Esophagus squamous epithelium (tissue), 5 donors: Measurements from ENCODE around the gene GTF2A1L. TPM values are rescaled to one million over a fixed set of nuclear protein-coding genes. Genes with fewer than 3 reads are reported as not detected.
"Not testable (repeated sequence)": the region's sequence is repeated elsewhere in the genome, so short reads cannot be mapped to it uniquely, and the experiment has no call there.

ENCODE experiments used
- DNase-seq: peaks from one replicate; lab custom pipeline; 2025; lab: John Stamatoyannopoulos, UW
- H3K27ac ChIP-seq, 4 donors: fragments of 200-600 bp; sonication (generic); one replicate each; pipeline ENCODE4 v1.5.1; 2016 to 2019; ENCODE audit warnings: mild to moderate bottlenecking in 1 of 4
- H3K27me3 ChIP-seq, 4 donors: fragments of 200-600 bp; sonication (generic); 1 replicate in 3 of 4; 2 replicates in 1 of 4; pipeline versions ENCODE4 v1.5.1 to v1.6.0; 2017 to 2021; ENCODE audit warnings: antibody characterized with exemption in 1 of 4
- H3K36me3 ChIP-seq, 3 donors: fragments of 200-600 bp; sonication (generic); one replicate each; pipeline ENCODE4 v1.5.1; 2016 to 2019
- H3K4me1 ChIP-seq, 3 donors: fragments of 200-600 bp; sonication (generic); one replicate each; pipeline ENCODE4 v1.5.1; 2017 to 2019
- H3K4me3 ChIP-seq, 4 donors: fragments of 200-600 bp; sonication (generic); 1 replicate in 3 of 4; 2 replicates in 1 of 4; pipeline ENCODE4 v1.5.1; 2016 to 2019; ENCODE audit warnings: mild to moderate bottlenecking in 2 of 4, moderate library complexity in 1 of 4
- H3K9me3 ChIP-seq, 3 donors: fragments of 200-600 bp; sonication (generic); one replicate each; pipeline ENCODE4 v1.5.1; 2016 to 2019
- POLR2A ChIP-seq, 4 donors: fragments of 450-650 bp; IDR thresholded peaks; one replicate each; pipeline ENCODE4 v1.6.1; 2017; ENCODE audit warnings: antibody characterized with exemption in 4 of 4, mild to moderate bottlenecking in 4 of 4, moderate library complexity in 3 of 4
- WGBS, 2 donors: methylation state at CpG; one replicate each; pipeline ENCODE4 v1.1.5; 2018; 5-methylcytosine and 5-hydroxymethylcytosine counted together
- intact Hi-C: fragments of 100-400 bp; cut with DNase I; formaldehyde crosslinking; loops from one replicate; pipeline ENCODE4 v1.15.0; 2022
- total RNA-seq, 4 donors: library from RNA; depleted of rRNA; stranded (reverse); fragments of >200 nt; gene quantifications; one replicate each; pipeline ENCODE4 v1.1.0, GENCODE V29; 2016
- TF ChIP-seq, protein P1 (sequence below), 6 experiments: fragments of 450-650 bp in 4 of 6; fragments of 200-600 bp in 2 of 6; sonication (generic) in 2 of 6; IDR thresholded peaks; one replicate each; pipeline ENCODE4 v1.5.1; 2016 to 2019; ENCODE audit warnings: antibody characterized with exemption in 6 of 6, mild to moderate bottlenecking in 4 of 6, moderate library complexity in 4 of 6
- donor health status: DM: yes; HTN: yes; CAD: no.

Gene GTF2A1L
- total RNA-seq, 4 donors from 2014 or later = 0.22 to 4.0 (median 3.6) TPM; not detected in 1

DNA sequence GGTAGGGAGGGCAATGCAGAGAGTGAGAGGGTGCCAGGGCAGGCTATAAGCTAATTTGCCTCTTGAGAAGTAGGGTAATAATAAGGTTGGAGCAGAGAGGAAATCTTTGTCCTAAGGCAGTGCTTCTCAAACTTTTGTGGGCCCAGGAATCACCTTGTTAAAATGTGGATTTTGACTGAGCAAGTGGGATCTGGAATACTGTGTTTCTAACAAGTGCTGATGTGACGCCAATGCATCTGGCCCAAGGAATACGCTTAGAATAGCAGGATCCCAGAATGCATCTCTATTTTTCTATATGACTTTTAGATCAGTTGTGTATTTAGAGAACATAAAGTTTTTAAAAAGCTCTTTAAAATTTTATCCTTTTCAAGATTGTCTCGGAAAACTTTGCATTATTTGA is 29.7 kb upstream of the GTF2A1L start:
- no peaks in the 10 kb centered on the region for H3K27me3 ChIP-seq
- peaks cover 0 to 11% (median 0%) of the 10 kb centered on the region in 3 donors for H3K4me1 ChIP-seq
- TF ChIP-seq, protein P1, sequence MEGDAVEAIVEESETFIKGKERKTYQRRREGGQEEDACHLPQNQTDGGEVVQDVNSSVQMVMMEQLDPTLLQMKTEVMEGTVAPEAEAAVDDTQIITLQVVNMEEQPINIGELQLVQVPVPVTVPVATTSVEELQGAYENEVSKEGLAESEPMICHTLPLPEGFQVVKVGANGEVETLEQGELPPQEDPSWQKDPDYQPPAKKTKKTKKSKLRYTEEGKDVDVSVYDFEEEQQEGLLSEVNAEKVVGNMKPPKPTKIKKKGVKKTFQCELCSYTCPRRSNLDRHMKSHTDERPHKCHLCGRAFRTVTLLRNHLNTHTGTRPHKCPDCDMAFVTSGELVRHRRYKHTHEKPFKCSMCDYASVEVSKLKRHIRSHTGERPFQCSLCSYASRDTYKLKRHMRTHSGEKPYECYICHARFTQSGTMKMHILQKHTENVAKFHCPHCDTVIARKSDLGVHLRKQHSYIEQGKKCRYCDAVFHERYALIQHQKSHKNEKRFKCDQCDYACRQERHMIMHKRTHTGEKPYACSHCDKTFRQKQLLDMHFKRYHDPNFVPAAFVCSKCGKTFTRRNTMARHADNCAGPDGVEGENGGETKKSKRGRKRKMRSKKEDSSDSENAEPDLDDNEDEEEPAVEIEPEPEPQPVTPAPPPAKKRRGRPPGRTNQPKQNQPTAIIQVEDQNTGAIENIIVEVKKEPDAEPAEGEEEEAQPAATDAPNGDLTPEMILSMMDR (IDR thresholded peaks at IDR 0.05) = no peak
- no peak for TF ChIP-seq POLR2A (IDR thresholded peaks at IDR 0.05)
- no peaks in the 10 kb centered on the region for H3K36me3 ChIP-seq
- H3K4me3 ChIP-seq = no peak overlapping the region
- H3K27ac ChIP-seq = no peak overlapping the region
- intact Hi-C loops = no loop called here
- DNase-seq = no peak
- WGBS, 2 donors = 92 to 98% methylated on average over 3 of the region's 3 CpGs
- H3K9me3 ChIP-seq = no peaks in the 10 kb centered on the region

DNA sequence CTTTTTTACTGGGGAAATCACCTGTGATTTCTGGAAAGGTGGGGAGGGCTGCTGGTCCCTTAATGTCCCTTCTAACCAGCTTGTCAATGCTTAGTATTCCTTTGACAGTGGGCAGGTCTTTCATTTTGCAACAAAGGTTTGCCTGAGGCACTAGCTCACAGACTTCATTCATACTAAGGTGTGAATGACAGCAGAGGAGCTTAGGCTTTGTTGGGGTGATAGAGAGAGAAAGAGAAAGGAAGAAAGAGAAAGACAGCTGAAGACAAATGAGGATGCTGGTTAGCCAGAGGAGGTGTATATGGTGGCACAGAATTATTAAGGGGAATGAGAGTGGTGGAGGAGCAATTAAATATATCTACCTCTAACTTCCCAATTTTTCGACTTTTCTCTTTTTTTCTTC is 28.9 kb upstream of the GTF2A1L start:
- peaks cover 0 to 2% (median 0%) of the 10 kb centered on the region in 3 donors for H3K36me3 ChIP-seq
- peaks cover 0 to 11% (median 0%) of the 10 kb centered on the region in 3 donors for H3K4me1 ChIP-seq
- no peaks in the 10 kb centered on the region for H3K27me3 ChIP-seq
- H3K9me3 ChIP-seq = no peaks in the 10 kb centered on the region
- H3K27ac ChIP-seq = no peak overlapping the region
- intact Hi-C loops = no loop called here
- 41 to 64% methylated on average over 1 of the region's 1 CpG for WGBS, 2 donors
- DNase-seq = no peak
- no peak overlapping the region for H3K4me3 ChIP-seq
- no peak for TF ChIP-seq POLR2A (IDR thresholded peaks at IDR 0.05)
- TF ChIP-seq, protein P1 (IDR thresholded peaks at IDR 0.05) = no peak

DNA sequence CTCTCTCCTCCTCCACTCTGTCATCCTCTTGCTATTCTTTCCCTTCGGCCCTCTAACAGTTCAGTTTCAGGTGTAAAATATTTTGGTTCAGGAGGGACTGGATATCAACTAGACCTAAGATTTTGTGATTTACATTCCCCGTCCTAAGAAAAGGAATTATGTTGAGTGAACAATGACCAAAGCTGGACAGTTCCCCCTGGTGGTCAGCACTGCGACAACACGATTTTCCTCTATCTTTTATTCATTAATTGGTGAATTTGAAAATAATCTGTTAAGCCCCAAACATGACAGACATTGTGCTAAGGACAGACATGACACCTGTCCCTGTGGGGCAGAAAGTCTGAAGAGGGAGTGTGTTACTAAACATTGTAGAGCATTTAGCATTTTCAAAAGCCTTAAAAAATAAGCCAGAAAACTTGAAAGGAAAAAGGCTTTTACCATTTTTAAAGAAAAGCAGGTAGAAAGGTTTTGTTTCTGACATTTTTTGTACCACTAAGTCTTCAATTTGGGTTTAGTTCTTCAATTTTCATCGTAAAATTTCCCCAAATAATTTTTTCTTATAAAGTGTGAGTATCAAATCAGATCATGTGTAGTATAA is 28.4 kb upstream of the GTF2A1L start:
- WGBS, 2 donors = 20 to 37% methylated on average over 5 of the region's 5 CpGs
- intact Hi-C loops = no loop called here
- no peak for DNase-seq
- Histone ChIP-seq H3K27ac (no peak overlapping the region), H3K27me3 (no peaks in the 10 kb centered on the region), H3K9me3 (no peaks in the 10 kb centered on the region), H3K4me3 (no peak overlapping the region), H3K4me1 (peaks cover 0 to 11% (median 0%) of the 10 kb centered on the region in 3 donors), H3K36me3 (peaks cover 0 to 7% (median 0%) of the 10 kb centered on the region in 3 donors)
- TF ChIP-seq, protein P1 (IDR thresholded peaks at IDR 0.05) = peak in 4 of 6 experiments; percentile 50 to 60 (median 58)
- TF ChIP-seq POLR2A (IDR thresholded peaks at IDR 0.05) = no peak

- H3K27ac ChIP-seq = no peak overlapping the region
- DNase-seq = no peak
- intact Hi-C loops = no loop called here
- no peak overlapping the region for H3K4me3 ChIP-seq
- peaks cover 0 to 11% (median 0%) of the 10 kb centered on the region in 3 donors for H3K4me1 ChIP-seq
- 61 to 73% methylated on average over 1 of the region's 1 CpG for WGBS, 2 donors
- no peak for TF ChIP-seq POLR2A (IDR thresholded peaks at IDR 0.05)
- TF ChIP-seq, protein P1 (IDR thresholded peaks at IDR 0.05) = no peak
- H3K27me3 ChIP-seq = no peaks in the 10 kb centered on the region
- peaks cover 0 to 9% (median 0%) of the 10 kb centered on the region in 3 donors for H3K36me3 ChIP-seq
- no peaks in the 10 kb centered on the region for H3K9me3 ChIP-seq
Observed at GRCh38 chr2:48590017-48590416, 27.6 kb upstream of the GTF2A1L start.

DNA sequence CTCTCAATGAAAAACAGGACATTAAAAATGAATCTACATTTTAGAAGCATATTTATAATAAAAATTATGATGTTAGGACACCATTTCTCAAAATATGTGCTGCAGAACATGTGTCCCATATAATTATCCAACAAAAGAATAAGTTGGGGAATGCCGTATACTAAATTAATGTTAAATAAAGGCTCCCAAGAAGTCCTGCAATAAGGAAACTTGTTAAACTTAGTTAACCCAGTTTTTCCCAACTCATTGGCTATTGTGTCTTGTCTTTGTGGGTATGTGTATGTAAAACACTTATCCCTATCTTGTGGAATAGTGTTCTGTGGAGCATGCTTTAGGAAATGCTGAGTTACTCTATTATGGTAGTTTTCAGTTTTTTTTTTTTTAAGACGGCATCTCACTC is 25.6 kb upstream of the GTF2A1L start:
- peaks cover 0 to 16% (median 0%) of the 10 kb centered on the region in 3 donors for H3K36me3 ChIP-seq
- TF ChIP-seq, protein P1 (IDR thresholded peaks at IDR 0.05) = no peak
- no peak for TF ChIP-seq POLR2A (IDR thresholded peaks at IDR 0.05)
- H3K27ac ChIP-seq = no peak overlapping the region
- peaks cover 0 to 11% (median 0%) of the 10 kb centered on the region in 3 donors for H3K4me1 ChIP-seq
- intact Hi-C loops = no loop called here
- no peaks in the 10 kb centered on the region for H3K9me3 ChIP-seq
- H3K4me3 ChIP-seq = no peak overlapping the region
- WGBS, 2 donors = 88 to 91% methylated on average over 2 of the region's 2 CpGs
- DNase-seq = no peak
- H3K27me3 ChIP-seq = no peaks in the 10 kb centered on the region

GRCh38 chr2:48596751-48597150 is 20.9 kb upstream of the GTF2A1L start:
- DNase-seq, H3K4me1 ChIP-seq, H3K4me3 ChIP-seq, H3K27ac ChIP-seq, H3K9me3 ChIP-seq, intact Hi-C loops, H3K27me3 ChIP-seq: not testable (repeated sequence)
- 95 to 96% methylated on average over 7 of the region's 7 CpGs for WGBS, 2 donors
- H3K36me3 ChIP-seq = peaks cover 0 to 25% (median 0%) of the 10 kb centered on the region in 3 donors
